Ishikawa (cell line): ENCODE measurements around the gene LIMK2.

Experiments
- CEBPB ChIP-seq: IDR thresholded peaks from 2 replicates; pipeline ENCODE4 v1.6.1; 2012
- CREB1 ChIP-seq: IDR thresholded peaks from 2 replicates; pipeline ENCODE4 v1.6.1; 2012; ENCODE audit warnings: low read depth
- EGR1 ChIP-seq: IDR thresholded peaks from 2 replicates; pipeline ENCODE4 v1.6.1; 2012
- EP300 ChIP-seq: IDR thresholded peaks from 2 replicates; pipeline ENCODE4 v1.6.1; 2012; ENCODE audit warnings: borderline replicate concordance
- FOXM1 ChIP-seq: IDR thresholded peaks from 2 replicates; pipeline ENCODE4 v1.6.1; 2012; ENCODE audit warnings: low read depth, borderline replicate concordance
- NFIC ChIP-seq: IDR thresholded peaks from 2 replicates; pipeline ENCODE4 v1.6.1; 2012
- RAD21 ChIP-seq: IDR thresholded peaks from 2 replicates; pipeline ENCODE4 v1.6.1; 2012; ENCODE audit warnings: low read depth
- REST ChIP-seq: IDR thresholded peaks from 2 replicates; pipeline ENCODE4 v1.6.1; 2012; ENCODE audit warnings: low read depth, mild to moderate bottlenecking
- TAF1 ChIP-seq: IDR thresholded peaks from 2 replicates; pipeline ENCODE4 v1.6.1; 2012; ENCODE audit warnings: low read depth, mild to moderate bottlenecking
- TCF12 ChIP-seq: IDR thresholded peaks from 2 replicates; pipeline ENCODE4 v1.6.1; 2012; ENCODE audit warnings: low read depth
- TEAD4 ChIP-seq: IDR thresholded peaks from 2 replicates; pipeline ENCODE4 v1.6.1; 2012
- YY1 ChIP-seq: IDR thresholded peaks from 2 replicates; pipeline ENCODE4 v1.6.1; 2012; ENCODE audit warnings: low read depth
- ZBTB7A ChIP-seq: IDR thresholded peaks from 2 replicates; pipeline ENCODE4 v1.6.1; 2012; ENCODE audit warnings: low read depth
- TF ChIP-seq, protein P1 (sequence below): IDR thresholded peaks from 2 replicates; pipeline ENCODE4 v1.6.1; 2012
- TF ChIP-seq, protein P2 (sequence below): IDR thresholded peaks from 2 replicates; pipeline ENCODE4 v1.6.1; 2012

Gene LIMK2

GRCh38 chr22:31268281-31268680 is 56.2 kb downstream of the LIMK2 start:
- TF ChIP-seq, protein P1, sequence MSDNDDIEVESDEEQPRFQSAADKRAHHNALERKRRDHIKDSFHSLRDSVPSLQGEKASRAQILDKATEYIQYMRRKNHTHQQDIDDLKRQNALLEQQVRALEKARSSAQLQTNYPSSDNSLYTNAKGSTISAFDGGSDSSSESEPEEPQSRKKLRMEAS: no peak
- TF ChIP-seq ZBTB7A: no peak
- no peak for TF ChIP-seq NFIC
- TF ChIP-seq RAD21: no peak
- no peak for TF ChIP-seq EGR1
- TF ChIP-seq CEBPB: no peak

- TF ChIP-seq CEBPB: peak; percentile 69
- TF ChIP-seq, protein P1: no peak
These were observed 57.9 kb downstream of the LIMK2 start for GRCh38 chr22:31269892-31270579.

GRCh38 chr22:31271026-31271425 is 58.9 kb downstream of the LIMK2 start:
- TF ChIP-seq RAD21 (no peak), EGR1 (no peak), TCF12 (no peak), ZBTB7A (no peak), CEBPB (no peak), NFIC (no peak), REST (no peak), FOXM1 (no peak), EP300 (no peak), YY1 (no peak), TEAD4 (no peak)
- TF ChIP-seq, protein P2, sequence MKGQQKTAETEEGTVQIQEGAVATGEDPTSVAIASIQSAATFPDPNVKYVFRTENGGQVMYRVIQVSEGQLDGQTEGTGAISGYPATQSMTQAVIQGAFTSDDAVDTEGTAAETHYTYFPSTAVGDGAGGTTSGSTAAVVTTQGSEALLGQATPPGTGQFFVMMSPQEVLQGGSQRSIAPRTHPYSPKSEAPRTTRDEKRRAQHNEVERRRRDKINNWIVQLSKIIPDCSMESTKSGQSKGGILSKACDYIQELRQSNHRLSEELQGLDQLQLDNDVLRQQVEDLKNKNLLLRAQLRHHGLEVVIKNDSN: no peak
- TF ChIP-seq, protein P1: no peak

GRCh38 chr22:31271485-31271884 is 59.4 kb downstream of the LIMK2 start:
- TF ChIP-seq, protein P2: 0 out of 2 replicates have a peak, but pooled peaks have one; percentile 21
- TF ChIP-seq ZBTB7A (no peak), TEAD4 (peak; percentile 90), CEBPB (0 out of 2 replicates have a peak, but pooled peaks have one; percentile 48), EP300 (peak; percentile 65; the same call in 1 of the 2 replicates), TCF12 (peak; percentile 70), CREB1 (no peak), YY1 (no peak), NFIC (no peak), FOXM1 (no peak), TAF1 (no peak), REST (no peak), EGR1 (no peak), RAD21 (no peak)
- TF ChIP-seq, protein P1: peak; percentile 46; the same call in 1 of the 2 replicates

DNA sequence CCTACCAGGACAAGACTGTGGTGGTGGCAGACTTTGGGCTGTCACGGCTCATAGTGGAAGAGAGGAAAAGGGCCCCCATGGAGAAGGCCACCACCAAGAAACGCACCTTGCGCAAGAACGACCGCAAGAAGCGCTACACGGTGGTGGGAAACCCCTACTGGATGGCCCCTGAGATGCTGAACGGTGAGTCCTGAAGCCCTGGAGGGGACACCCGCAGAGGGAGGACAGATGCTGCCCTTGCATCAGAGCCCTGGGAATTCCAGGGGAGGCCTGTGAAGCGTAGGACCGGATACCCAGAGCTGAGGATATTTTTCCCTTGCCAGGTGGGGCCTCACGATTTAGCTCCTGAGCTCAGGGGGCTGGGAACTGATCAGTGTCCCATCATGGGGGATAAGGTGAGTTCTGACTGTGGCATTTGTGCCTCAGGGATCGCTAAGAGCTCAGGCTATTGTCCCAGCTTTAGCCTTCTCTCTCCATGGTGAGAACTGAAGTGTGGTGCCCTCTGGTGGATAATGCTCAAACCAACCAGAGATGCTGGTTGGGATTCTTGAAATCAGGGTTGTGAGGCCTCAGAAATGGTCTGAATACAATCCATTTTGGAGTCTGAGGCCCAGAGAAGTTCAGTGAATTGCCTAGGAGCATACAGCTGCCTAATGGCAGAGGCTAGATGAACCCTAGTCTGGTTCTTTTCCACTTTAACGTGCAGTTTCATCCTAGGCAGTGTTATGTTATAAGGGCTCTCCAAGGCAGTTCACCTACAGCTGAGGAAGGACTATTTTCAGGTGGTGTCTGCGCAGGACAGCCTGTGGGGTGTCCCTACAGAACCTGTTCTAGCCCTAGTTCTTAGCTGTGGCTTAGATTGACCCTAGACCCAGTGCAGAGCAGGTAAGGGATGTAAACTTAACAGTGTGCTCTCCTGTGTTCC is 60.7 kb downstream of the LIMK2 start:
- TF ChIP-seq NFIC (no peak), RAD21 (peak; percentile 79), EGR1 (no peak), CEBPB (peak; percentile 29; the same call in 1 of the 2 replicates), FOXM1 (no peak)
